Caki2 (cell line): ENCODE results near the gene CD84. TPM values are rescaled to one million over a fixed set of nuclear protein-coding genes. Genes with fewer than 3 reads are reported as not detected.
"Not testable (repeated sequence)": the region's sequence is repeated elsewhere in the genome, so short reads cannot be mapped to it uniquely, and the experiment has no call there.

ENCODE experiments used
- DNase-seq: peaks from one replicate; pipeline ENCODE4 v3.0.0-alpha.2; 2015; ENCODE audit warnings: low read depth
- in situ Hi-C: cut with HindIII; loops from 2 replicates; pipeline ENCODE4 v1.10.0; 2016; ENCODE audit warnings: low sequenced_read_pairs, low pct_unique_long_range_greater_than_20kb, mixed read lengths
- total RNA-seq: library from RNA; depleted of rRNA; stranded (reverse); fragments of >200 nt; shearing (Covaris generic); gene quantifications from 2 replicates; pipeline ENCODE4 v1.2.3, GENCODE V29; 2014; ENCODE audit warnings: low replicate concordance

Gene CD84
- total RNA-seq, 1 experiment from 2014 or later = not detected

GRCh38 chr1:160552425-160552824 lies 26.9 kb downstream of the CD84 start:
- no peak for DNase-seq
- in situ Hi-C loops = no loop called here

DNA sequence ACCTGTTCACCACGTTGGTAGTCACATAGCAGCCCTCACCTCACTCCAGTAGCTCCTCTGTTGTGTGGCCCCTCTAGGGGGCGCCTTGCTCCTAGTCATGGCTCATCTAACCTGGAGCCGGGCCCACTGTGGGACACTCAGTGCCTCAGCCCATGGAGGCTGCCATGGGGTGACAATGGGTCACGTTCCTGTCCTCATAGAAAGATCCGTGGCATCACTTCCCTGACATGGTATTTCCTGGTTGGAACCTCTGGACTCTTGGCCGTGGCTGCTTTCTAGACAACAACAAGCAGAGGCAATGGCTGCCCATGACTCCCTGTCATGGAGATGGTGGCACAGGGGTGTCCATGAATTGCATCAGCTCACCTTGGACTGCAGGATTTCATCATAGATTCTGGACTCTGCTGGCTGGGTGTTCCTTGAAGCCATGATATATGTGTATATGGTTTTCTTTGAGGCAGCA lies 28.7 kb downstream of the CD84 start:
- in situ Hi-C loops = no loop called here
- no peak for DNase-seq

GRCh38 chr1:160549665-160550006 lies 29.7 kb downstream of the CD84 start:
- in situ Hi-C loops = no loop called here

DNA sequence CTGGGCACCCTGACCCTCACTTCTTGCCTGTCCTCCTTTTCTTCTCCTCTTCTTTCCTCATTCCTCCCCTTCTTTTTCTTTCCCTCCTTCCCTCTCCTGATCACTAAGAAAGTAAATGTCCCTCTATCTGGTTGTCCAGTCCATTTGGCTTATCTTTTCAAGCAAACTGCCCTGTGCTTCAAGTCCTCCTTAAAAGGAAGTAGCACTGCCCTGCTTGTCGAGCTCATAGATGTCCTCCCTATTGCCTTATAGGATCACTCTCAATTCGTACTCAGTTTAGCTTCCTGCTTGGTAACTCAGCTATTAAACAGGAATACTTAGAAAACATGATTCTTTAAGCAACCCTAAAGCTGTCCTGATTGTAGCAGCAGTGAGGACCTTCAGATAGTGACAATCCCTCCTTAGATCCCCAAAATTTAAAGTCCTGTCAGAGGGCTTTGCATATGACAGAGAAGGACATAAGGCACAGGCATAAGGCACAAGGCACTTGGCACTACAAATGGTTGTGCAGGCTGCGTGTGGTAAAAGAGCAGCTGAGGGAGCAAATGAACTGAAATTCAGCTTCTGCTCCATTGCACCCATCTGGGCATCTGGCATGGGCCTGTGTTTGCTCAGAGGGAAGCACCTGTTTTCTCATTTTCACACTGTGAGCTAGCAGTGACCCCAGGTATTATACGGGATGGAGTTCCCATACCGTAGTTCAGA lies 30.2 kb downstream of the CD84 start:
- in situ Hi-C loops = no loop called here
- DNase-seq = no peak

More at GRCh38 chr1:160549665-160550006, 29.7 kb downstream of the CD84 start:
- DNase-seq = no peak

DNA sequence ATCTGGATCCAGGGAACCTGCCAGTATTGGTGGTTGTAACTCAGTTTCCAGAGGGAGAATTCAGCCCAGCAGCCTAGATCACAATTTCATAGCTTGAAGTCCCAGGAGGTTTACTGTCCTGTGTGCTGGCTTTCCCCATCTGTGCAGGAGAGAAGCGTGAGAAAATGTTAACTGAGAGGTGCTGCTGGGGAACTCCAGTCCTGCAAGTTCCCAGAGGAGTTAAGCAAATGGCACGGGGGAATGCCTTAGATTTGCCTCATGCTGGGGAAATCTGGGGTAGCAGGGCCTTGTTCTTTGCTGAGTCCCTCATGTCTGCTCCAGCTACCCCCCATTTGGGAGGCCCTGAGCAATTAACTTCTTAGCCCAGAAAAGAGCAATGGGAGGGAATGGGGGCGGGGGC lies 31.1 kb downstream of the CD84 start:
- DNase-seq = no peak
- in situ Hi-C loops = no loop called here

- in situ Hi-C loops = no loop called here
Observed at GRCh38 chr1:160547422-160547821, 31.9 kb downstream of the CD84 start.

DNA sequence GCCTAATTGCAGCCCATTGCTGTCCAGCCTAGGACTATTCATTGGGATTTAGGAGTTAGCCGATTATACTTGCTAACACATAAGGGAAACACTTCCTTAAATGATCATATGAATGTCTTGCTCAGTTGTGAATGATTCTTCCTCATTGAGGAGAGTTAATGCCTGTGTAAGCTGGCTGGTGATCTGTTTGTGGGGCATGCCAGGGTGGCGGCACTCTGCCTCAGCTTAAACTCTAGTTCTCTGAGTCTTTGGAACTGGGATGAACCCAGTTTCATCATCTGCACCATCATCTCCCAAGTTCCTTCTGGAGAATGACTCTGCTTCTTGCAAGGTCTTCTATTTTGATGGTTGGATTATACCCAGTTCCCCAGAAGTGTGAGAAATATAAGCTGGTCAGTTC lies 32.4 kb downstream of the CD84 start:
- no peak for DNase-seq
- in situ Hi-C loops = no loop called here

More at GRCh38 chr1:160547422-160547821, 31.9 kb downstream of the CD84 start:
- DNase-seq = no peak

DNA sequence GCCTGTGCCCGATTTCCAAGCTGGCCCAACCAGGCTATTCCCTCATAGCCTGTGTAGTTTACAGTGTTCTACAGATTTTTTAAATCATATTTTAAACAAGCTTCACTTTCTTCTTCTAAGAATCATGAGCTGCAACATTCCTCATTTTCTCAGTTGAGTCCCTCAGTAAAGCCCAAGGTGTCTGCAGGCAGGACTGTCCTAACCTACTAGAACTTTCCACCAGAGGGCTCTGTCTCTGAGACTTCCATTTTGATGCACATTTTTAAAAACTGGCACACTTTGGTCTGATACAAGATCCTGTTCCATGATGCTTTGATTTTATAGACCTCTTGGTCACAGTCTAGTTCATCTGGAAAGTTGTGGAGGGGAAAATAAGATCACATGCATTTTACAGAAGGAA lies 34.6 kb downstream of the CD84 start:
- in situ Hi-C loops = no loop called here
- no peak for DNase-seq

GRCh38 chr1:160542303-160542945 lies 36.9 kb downstream of the CD84 start:
- peak; percentile 58 for DNase-seq
- in situ Hi-C loops = no loop called here

DNA sequence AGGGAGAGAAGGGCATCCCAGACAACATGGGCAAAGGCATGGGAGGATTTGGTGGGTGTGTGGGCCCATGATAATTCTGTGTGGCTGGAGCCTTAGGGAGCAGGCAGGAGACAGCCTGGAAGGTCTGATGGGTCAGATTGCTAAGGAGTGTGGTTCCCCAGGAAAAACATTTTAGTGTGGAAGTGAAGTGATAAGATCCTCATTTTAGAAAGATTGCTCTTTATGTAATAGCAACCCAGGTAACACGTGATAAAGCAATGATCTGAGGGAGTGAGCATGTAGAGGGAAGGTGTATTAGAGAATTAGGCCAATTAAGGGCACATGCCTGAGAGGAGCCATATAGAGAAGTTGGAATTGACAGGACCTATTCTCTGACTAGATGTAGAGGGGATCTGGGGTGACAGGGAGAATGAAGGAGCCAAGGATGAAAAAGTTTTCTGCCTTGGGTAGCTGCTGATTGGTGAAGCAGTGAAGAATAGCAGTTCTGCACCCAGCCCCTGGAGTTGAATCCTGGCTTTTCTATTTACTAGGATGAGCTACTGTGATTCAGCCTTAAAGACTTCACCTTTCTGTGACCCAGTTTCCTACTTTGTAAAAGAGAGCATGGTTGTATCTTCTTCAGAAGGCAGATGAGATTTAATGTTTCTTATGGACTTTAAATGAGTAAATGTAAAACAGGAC lies 37.5 kb downstream of the CD84 start:
- in situ Hi-C loops = no loop called here
- DNase-seq = peak; percentile 39

GRCh38 chr1:160540859-160541233 lies 38.5 kb downstream of the CD84 start:
- no peak for DNase-seq
- in situ Hi-C loops = no loop called here

- in situ Hi-C loops = no loop called here
- DNase-seq = no peak
Observed at GRCh38 chr1:160539990-160540858, 39.1 kb downstream of the CD84 start.

DNA sequence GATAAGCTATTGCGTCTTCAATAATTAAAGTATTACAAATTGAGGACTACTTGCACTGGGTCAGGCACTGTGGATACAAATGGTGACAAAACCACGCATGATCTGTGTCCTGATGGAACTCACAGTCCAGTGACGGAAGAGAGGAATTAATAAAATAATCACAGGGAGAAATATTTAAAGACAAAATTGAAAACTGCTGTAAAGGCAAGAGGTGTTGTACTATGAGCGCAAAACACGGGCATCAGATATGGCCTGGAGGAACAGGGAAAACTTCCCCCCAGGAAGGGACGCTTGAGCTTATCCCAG lies 39.7 kb downstream of the CD84 start:
- no peak for DNase-seq
- in situ Hi-C loops = no loop called here

- in situ Hi-C loops = no loop called here
- no peak for DNase-seq
Observed at GRCh38 chr1:160538985-160539651, 40.2 kb downstream of the CD84 start.

DNA sequence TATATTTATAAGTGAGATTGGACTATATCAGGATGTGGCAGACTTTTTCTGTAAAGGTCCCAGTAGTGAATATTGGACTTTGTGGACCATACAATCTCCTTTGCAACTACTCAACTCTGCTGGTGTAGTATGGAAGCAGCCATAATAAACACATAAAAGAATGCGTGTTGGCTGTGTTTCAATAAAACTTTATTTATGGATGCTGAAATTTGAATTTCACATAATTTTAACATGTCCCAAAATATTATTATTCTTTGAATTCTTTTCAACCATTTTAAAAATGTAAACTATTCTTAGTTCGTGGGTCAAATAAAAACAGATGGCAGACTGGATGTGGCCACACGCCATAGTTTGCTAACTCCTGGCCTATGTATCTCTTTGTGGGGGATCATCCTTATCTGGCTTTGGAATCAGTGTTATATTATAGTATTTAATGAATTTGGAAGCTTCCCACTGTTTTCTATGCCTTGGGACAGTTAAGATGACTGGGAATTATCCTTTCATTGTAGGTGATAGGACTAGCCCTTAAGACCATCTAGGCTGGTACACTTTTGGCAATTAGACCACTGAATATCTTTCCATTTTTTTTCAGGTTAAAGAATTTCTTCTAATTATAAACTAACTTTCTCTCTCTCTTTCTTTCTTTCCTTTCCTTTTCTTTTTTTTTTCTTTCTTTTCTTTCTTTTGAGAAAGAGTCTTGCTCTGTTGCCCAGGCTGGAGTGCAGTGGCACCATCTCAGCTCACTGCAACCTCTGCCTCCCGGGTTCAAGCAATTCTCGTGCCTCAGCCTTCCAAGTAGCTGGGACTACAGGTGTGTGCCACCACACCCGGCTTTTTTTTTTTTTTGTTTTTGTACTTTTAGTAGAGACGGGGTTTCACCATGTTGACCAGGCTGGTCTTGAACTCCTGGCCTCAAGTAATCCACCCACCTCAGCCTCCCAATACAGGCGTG lies 41.3 kb downstream of the CD84 start:
- in situ Hi-C loops = no loop called here
- no peak for DNase-seq

DNA sequence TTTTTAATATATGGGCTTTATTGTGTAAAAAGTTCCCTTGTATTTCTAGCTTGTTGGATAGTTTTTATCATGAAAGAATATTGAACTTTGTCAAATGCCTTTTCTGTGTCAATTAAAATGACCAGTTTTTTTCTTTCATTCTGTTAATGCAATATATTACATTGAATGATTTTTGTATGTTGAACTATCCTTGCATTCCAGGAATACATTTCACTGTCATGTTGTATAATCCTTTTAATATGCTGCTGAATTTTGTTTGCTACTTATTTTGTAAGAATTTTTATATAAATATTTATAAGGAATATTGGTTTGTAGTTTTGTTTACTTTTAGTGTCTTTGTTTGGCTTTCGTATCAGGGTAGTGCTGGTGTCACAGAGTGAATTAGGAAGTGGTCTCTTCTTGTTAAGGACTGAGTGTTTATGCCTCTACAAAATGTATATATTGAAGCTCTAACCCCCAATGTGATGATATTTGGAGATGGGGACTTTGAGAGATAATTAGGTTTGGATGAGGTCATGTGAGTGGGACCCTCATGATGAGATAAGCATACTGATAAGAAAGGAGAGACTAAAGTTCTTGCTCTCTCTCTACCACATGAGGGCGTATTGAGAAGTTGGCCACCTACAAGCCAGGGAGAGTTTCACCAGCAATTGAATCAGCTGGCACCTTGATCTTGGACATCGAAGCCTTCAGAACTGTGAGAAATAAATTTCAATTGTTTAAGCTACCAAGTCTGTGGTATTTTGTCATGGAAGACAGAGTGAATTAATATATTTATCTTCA lies 44.3 kb downstream of the CD84 start:
- in situ Hi-C loops = no loop called here
- DNase-seq = no peak

DNA sequence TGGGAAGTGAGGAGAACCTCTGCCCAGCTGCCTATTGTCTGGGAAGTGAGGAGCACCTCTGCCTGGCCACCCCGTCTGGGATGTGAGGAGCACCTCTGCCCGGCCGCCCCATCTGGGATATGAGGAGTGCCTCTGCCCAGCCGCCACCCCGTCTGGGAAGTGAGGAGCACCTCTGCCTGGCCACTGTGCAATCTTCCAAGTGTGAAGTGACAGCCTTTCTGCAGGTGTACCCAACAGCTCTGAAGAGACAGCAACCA lies 46.8 kb downstream of the CD84 start:
- DNase-seq, in situ Hi-C loops: not testable (repeated sequence)
